Measurements from ENCODE around the gene STK39.

DNA sequence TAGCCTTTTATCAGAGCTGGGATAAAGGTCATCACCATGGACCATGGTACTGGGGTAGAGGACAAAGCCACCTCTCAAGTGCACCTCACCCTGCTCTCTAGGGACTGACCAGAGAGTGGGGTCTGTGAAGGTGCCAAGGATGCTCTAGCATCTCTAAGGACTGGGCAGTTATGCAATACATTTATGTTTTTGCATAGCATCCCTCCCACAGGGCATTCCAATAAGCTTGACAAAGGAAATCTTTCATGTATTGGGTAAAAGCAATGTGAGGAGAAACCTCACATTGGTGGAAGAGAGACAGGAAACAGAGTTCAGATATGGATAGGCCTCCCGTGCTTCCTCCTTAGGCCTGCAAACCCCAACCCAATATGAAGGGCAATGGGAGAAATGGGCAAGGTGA, 31.6 kb downstream of the STK39 start:
- TF ChIP-seq EP300 (IDR thresholded peaks at IDR 0.05) = no peak
- TF ChIP-seq, protein P1, sequence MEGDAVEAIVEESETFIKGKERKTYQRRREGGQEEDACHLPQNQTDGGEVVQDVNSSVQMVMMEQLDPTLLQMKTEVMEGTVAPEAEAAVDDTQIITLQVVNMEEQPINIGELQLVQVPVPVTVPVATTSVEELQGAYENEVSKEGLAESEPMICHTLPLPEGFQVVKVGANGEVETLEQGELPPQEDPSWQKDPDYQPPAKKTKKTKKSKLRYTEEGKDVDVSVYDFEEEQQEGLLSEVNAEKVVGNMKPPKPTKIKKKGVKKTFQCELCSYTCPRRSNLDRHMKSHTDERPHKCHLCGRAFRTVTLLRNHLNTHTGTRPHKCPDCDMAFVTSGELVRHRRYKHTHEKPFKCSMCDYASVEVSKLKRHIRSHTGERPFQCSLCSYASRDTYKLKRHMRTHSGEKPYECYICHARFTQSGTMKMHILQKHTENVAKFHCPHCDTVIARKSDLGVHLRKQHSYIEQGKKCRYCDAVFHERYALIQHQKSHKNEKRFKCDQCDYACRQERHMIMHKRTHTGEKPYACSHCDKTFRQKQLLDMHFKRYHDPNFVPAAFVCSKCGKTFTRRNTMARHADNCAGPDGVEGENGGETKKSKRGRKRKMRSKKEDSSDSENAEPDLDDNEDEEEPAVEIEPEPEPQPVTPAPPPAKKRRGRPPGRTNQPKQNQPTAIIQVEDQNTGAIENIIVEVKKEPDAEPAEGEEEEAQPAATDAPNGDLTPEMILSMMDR (IDR thresholded peaks at IDR 0.05) = no peak
- no peak for TF ChIP-seq POLR2AphosphoS5 (IDR thresholded peaks at IDR 0.05)
